NCI-H2029 (cell line): ENCODE data around the gene PLA2G4B.
"Not testable (repeated sequence)": the region's sequence is repeated elsewhere in the genome, so short reads cannot be mapped to it uniquely, and the experiment has no call there.

Experiments used
- DNase-seq: peaks from one replicate; lab custom pipeline; 2025; lab: John Stamatoyannopoulos, UW

Gene PLA2G4B

GRCh38 chr15:41825572-41826535 is 12.8 kb upstream of the PLA2G4B start:
- DNase-seq = no peak

GRCh38 chr15:41827290-41827879 is 11.3 kb upstream of the PLA2G4B start:
- DNase-seq = no peak

GRCh38 chr15:41827880-41828806 is 10.5 kb upstream of the PLA2G4B start, which contains the start of gene JMJD7:
Gene JMJD7, plus strand, starts transcription at chr15:41828092. Its CDS starts 33 bp downstream, at chr15:41828125.
- DNase-seq = peak; percentile 54

- DNase-seq = no peak
Measured at GRCh38 chr15:41828807-41829141, 9.9 kb upstream of the PLA2G4B start.

GRCh38 chr15:41829959-41830646 is 8.5 kb upstream of the PLA2G4B start:
- DNase-seq = no peak

GRCh38 chr15:41831291-41831690 is 7.4 kb upstream of the PLA2G4B start:
- DNase-seq = not testable (repeated sequence)

- no peak for DNase-seq
Measured at GRCh38 chr15:41832208-41832607, 6.4 kb upstream of the PLA2G4B start.

- peak; percentile 47 for DNase-seq
Measured at GRCh38 chr15:41832875-41833274, 5.8 kb upstream of the PLA2G4B start.

GRCh38 chr15:41834096-41834495 is 4.6 kb upstream of the PLA2G4B start:
- no peak for DNase-seq

- DNase-seq = no peak
Measured at GRCh38 chr15:41836073-41836472, 2.6 kb upstream of the PLA2G4B start.

- no peak for DNase-seq
Measured at GRCh38 chr15:41836713-41837454, 1.8 kb upstream of the PLA2G4B start.

- peak; percentile 27 for DNase-seq
Measured at GRCh38 chr15:41839781-41840491, 1.3 kb downstream of the PLA2G4B start.

- DNase-seq = no peak
Measured at GRCh38 chr15:41840673-41841072, 2.0 kb downstream of the PLA2G4B start.

GRCh38 chr15:41841131-41841530 is 2.5 kb downstream of the PLA2G4B start:
- no peak for DNase-seq

GRCh38 chr15:41842229-41842628 is 3.6 kb downstream of the PLA2G4B start:
- peak; percentile 46 for DNase-seq

GRCh38 chr15:41843571-41843970 is 4.9 kb downstream of the PLA2G4B start:
- no peak for DNase-seq

- no peak for DNase-seq
Measured at GRCh38 chr15:41844814-41845213, 6.2 kb downstream of the PLA2G4B start.

- DNase-seq = no peak
Measured at GRCh38 chr15:41847206-41847605, 8.6 kb downstream of the PLA2G4B start.

GRCh38 chr15:41847981-41848380 is 9.3 kb downstream of the PLA2G4B start:
- DNase-seq = no peak

- DNase-seq = no peak
Measured at GRCh38 chr15:41848631-41849030, 10.0 kb downstream of the PLA2G4B start.
